PFSK-1 (cell line): ENCODE measurements around the gene SH3YL1.

Experiments used
- FOXP2 ChIP-seq: optimal IDR thresholded peaks from 2 replicates; pipeline ENCODE3; 2011; ENCODE audit warnings: borderline replicate concordance, control low read depth, inconsistent platforms; ENCODE audit not compliant: insufficient read depth; ENCODE audit errors: extremely low read length, extremely low read depth
- POLR2AphosphoS5 ChIP-seq: IDR thresholded peaks from 2 replicates; pipeline ENCODE4 v1.6.1; 2012; ENCODE audit warnings: low read depth, mild to moderate bottlenecking, control low read depth, low read length, moderate library complexity
- REST ChIP-seq, 2 experiments: IDR thresholded peaks; 2 replicates each; pipeline versions ENCODE4 v1.6.1 to v1.8.0; 2011 to 2012; ENCODE audit warnings: low read depth in 2 of 2, low read length in 2 of 2, control low read depth in 1 of 2, inconsistent platforms in 1 of 2, mild to moderate bottlenecking in 1 of 2, moderate library complexity in 1 of 2; ENCODE audit not compliant: insufficient read depth in 1 of 2
- SIN3A ChIP-seq: IDR thresholded peaks from 2 replicates; pipeline ENCODE4 v1.6.1; 2012; ENCODE audit warnings: mild to moderate bottlenecking, low read length, moderate library complexity, borderline replicate concordance; ENCODE audit not compliant: insufficient read depth
- TAF1 ChIP-seq: IDR thresholded peaks from 2 replicates; pipeline ENCODE4 v1.6.1; 2012; ENCODE audit warnings: low read length, control low read depth, borderline replicate concordance; ENCODE audit not compliant: insufficient read depth

Gene SH3YL1

GRCh38 chr2:285531-285930 is 21.7 kb upstream of the SH3YL1 start:
- TF ChIP-seq FOXP2, result no peak
- no peak for TF ChIP-seq REST (IDR thresholded peaks at IDR 0.05; ENCODE audit: insufficient read depth in 1 of 2, low read depth in 2 of 2, low read length in 2 of 2)
- TF ChIP-seq POLR2AphosphoS5, result no peak

GRCh38 chr2:284896-285492 is 21.2 kb upstream of the SH3YL1 start:
- TF ChIP-seq FOXP2 (no peak), TAF1 (no peak), REST (IDR thresholded peaks at IDR 0.05; ENCODE audit: insufficient read depth in 1 of 2, low read depth in 2 of 2, low read length in 2 of 2) (no peak), SIN3A (no peak), POLR2AphosphoS5 (no peak)

GRCh38 chr2:283996-284794 is 20.4 kb upstream of the SH3YL1 start:
- TF ChIP-seq POLR2AphosphoS5 (no peak), SIN3A (no peak), REST (IDR thresholded peaks at IDR 0.05; ENCODE audit: insufficient read depth in 1 of 2, low read depth in 2 of 2, low read length in 2 of 2) (no peak), TAF1 (no peak), FOXP2 (no peak)

- TF ChIP-seq FOXP2, result no peak
- no peak for TF ChIP-seq TAF1
- no peak for TF ChIP-seq POLR2AphosphoS5
- no peak for TF ChIP-seq REST (IDR thresholded peaks at IDR 0.05; ENCODE audit: insufficient read depth in 1 of 2, low read depth in 2 of 2, low read length in 2 of 2)
- no peak for TF ChIP-seq SIN3A
Observed at GRCh38 chr2:282371-283263, 18.8 kb upstream of the SH3YL1 start.
